ENCODE results near the gene MYOM3. TPM values are rescaled to one million over a fixed set of nuclear protein-coding genes. Genes with fewer than 3 reads are reported as not detected.

MYOM3 gene
- total RNA-seq, 1 donor from 2014 or later, result 0.25 TPM

DNA sequence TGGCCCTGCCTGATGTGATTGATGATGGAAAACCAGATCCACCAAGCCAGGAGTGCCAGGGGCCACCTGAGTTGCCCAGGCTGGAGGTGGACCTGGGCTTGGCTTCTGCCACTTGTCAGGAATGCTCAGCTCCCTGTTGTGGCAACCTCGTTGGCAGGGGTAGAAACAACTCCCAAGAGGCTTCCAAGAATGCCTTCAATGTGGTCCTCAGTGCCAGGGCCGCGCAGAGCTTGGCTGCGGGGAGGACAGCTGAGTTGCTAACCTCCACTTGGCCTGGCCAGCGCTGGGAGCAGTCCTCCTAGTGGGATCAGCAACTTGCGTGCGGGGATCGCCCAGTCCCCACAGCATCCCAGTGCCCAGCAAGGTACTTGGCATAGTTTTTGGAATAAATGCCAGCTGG lies 9.0 kb downstream of the MYOM3 start:
- intact Hi-C loops (cut with DNase I), result no loop called here
- Histone ChIP-seq H3K4me1 (no peaks in the 10 kb centered on the region), H3K4me3 (no peak overlapping the region), H3K27ac (no peak overlapping the region), H3K36me3 (no peaks in the 10 kb centered on the region), H3K27me3 (no peaks in the 10 kb centered on the region), H3K9me3 (no peaks in the 10 kb centered on the region)
- TF ChIP-seq POLR2A (IDR thresholded peaks at IDR 0.05), result no peak
- TF ChIP-seq, protein P1, sequence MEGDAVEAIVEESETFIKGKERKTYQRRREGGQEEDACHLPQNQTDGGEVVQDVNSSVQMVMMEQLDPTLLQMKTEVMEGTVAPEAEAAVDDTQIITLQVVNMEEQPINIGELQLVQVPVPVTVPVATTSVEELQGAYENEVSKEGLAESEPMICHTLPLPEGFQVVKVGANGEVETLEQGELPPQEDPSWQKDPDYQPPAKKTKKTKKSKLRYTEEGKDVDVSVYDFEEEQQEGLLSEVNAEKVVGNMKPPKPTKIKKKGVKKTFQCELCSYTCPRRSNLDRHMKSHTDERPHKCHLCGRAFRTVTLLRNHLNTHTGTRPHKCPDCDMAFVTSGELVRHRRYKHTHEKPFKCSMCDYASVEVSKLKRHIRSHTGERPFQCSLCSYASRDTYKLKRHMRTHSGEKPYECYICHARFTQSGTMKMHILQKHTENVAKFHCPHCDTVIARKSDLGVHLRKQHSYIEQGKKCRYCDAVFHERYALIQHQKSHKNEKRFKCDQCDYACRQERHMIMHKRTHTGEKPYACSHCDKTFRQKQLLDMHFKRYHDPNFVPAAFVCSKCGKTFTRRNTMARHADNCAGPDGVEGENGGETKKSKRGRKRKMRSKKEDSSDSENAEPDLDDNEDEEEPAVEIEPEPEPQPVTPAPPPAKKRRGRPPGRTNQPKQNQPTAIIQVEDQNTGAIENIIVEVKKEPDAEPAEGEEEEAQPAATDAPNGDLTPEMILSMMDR (IDR thresholded peaks at IDR 0.05), result no peak
- TF ChIP-seq POLR2AphosphoS5 (IDR thresholded peaks at IDR 0.05; ENCODE audit: insufficient read depth in 1 of 2, low read depth in 1 of 2), result no peak
- no peak for DNase-seq (ENCODE audit: extremely low spot score in 2 of 2)

DNA sequence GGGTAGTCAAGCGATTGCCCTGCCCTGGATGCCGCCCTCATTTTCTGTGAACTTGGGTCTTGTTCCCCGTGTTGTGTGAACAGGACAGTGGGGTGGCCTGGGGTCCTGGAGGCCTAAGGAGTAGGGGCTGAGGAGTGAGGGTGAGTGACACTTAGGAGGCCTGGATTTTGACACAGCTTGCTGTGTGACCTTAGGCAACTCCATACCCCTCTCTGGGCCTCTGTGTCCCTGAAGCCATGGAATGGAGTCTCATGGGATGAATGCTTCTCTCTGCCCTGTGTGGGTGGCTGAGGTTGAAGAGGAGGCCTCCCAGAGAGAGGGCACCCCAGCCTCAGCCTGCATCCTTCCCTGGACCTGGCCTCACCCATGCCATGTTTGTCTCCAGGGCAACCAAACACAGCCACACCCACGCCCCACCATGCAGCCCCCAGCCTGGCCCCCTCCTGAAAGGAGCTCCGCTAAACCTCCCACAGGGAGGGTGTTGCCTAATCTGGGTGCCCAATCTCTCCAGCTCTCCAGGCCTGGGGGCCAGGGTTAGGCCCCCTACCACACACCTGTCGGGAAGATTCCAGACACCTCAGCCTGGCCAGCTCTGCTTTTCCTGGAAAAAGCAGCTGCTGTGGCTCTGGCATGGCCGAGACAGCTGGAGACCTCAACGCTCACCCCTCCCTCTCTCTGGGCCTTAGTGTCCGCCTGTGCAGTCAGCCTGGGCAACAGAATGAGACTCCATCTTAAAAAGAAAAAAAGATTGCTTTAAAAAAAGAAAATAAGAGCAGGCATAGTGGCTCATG lies 9.9 kb downstream of the MYOM3 start:
- Histone ChIP-seq H3K4me3 (no peak overlapping the region), H3K36me3 (no peaks in the 10 kb centered on the region), H3K27me3 (no peaks in the 10 kb centered on the region), H3K4me1 (no peaks in the 10 kb centered on the region), H3K9me3 (no peaks in the 10 kb centered on the region), H3K27ac (no peak overlapping the region)
- intact Hi-C loops (cut with DNase I), result no loop called here
- TF ChIP-seq POLR2A (IDR thresholded peaks at IDR 0.05) (no peak), POLR2AphosphoS5 (IDR thresholded peaks at IDR 0.05; ENCODE audit: insufficient read depth in 1 of 2, low read depth in 1 of 2) (no peak)
- TF ChIP-seq, protein P1 (IDR thresholded peaks at IDR 0.05), result no peak
- DNase-seq (ENCODE audit: extremely low spot score in 2 of 2), result no peak

DNA sequence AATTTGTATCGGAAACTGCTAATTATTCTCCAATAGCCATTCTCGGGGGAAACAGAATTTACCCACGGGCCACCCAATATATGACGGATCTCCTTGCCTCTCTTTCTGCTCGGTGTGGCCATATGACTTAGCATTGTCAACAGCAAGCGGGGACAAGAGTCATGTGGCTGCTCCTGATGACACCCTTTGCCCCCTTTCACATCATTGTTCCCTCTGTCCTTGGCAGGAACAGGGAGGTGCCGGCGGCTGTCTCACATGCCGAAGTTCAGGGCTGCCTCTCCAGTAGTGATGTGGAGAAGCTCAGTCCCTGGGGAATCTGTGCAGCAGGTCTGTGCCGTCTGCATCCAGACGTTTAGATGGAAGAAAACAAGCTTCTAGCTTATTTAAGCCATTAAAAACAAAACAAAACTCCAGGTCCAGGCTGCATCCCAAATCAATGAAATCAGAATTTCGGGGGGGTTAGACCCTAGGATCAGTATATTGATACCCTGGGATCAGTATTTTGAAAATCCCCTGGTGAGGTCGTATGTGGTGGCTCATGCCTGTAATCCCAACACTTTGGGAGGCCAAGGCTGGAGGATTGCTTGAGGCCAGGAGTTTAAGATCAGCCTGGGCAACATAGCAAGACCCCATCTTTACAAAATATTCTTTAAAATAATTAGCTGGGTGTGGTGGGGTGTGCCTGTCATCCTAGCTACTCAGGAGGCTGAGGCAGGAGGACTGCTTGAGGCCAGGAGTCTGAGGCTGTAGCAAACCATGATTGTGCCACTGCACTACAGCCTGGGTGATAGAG lies 10.8 kb downstream of the MYOM3 start:
- TF ChIP-seq, protein P1 (IDR thresholded peaks at IDR 0.05), result no peak
- TF ChIP-seq POLR2A (IDR thresholded peaks at IDR 0.05) (no peak), POLR2AphosphoS5 (IDR thresholded peaks at IDR 0.05; ENCODE audit: insufficient read depth in 1 of 2, low read depth in 1 of 2) (no peak)
- Histone ChIP-seq H3K9me3 (no peaks in the 10 kb centered on the region), H3K4me3 (no peak overlapping the region), H3K4me1 (no peaks in the 10 kb centered on the region), H3K27ac (no peak overlapping the region), H3K36me3 (no peaks in the 10 kb centered on the region), H3K27me3 (no peaks in the 10 kb centered on the region)
- intact Hi-C loops (cut with DNase I), result no loop called here
- DNase-seq (ENCODE audit: extremely low spot score in 2 of 2), result no peak

DNA sequence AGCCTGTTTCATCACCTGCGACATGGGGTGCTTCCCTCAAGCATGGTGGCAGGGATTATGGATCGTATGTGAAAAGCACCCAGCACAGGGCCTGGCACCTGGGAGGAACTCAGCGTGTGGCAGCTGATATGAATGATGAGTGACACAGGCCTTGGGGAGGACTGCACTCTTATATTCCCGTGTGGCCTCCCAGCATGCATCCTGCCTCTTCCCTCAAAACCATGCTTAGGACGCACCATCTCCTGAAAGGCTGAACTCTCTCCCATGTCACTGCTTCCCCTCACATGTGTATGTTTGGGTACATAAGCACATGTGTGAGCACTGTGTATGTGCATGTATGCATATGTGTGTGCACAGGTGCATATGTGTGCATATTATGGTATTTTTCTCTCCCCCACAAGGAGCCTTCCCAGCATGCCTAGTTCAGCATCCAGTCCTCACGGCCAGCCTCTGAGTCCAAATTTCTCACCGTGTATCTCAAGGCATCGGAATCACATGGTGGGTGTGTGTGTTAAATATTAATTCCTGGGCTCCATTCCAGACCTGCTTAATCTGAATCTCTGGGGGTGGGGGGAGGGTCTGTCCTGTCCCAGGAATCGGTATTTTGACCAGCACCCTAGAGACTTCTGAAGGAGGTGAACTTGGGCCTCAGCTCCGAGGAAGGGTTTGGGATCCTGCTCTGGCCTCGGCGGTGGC lies 12.8 kb downstream of the MYOM3 start:
- H3K27me3 ChIP-seq, result no peaks in the 10 kb centered on the region
- DNase-seq (ENCODE audit: extremely low spot score in 2 of 2), result no peak
- TF ChIP-seq POLR2A (IDR thresholded peaks at IDR 0.05) (no peak), POLR2AphosphoS5 (IDR thresholded peaks at IDR 0.05; ENCODE audit: insufficient read depth in 1 of 2, low read depth in 1 of 2) (no peak)
- TF ChIP-seq, protein P1 (IDR thresholded peaks at IDR 0.05), result no peak
- no peaks in the 10 kb centered on the region for H3K4me1 ChIP-seq
- H3K36me3 ChIP-seq, result no peaks in the 10 kb centered on the region
- intact Hi-C loops (cut with DNase I), result no loop called here
- no peak overlapping the region for H3K4me3 ChIP-seq
- no peak overlapping the region for H3K27ac ChIP-seq
- no peaks in the 10 kb centered on the region for H3K9me3 ChIP-seq

All from vagina (tissue), 2 donors.